GM19463 (cell line): ENCODE data around the gene CST5.
"Not testable (repeated sequence)": the region's sequence is repeated elsewhere in the genome, so short reads cannot be mapped to it uniquely, and the experiment has no call there.

Experiments used
- ATAC-seq: cut with Tn5 transposase; IDR thresholded peaks from one replicate; pipeline ENCODE4 v1.9.1; 2021; ENCODE audit warnings: mild to moderate bottlenecking, moderate library complexity; ENCODE audit not compliant: unreplicated experiment

CST5 gene, protein sequence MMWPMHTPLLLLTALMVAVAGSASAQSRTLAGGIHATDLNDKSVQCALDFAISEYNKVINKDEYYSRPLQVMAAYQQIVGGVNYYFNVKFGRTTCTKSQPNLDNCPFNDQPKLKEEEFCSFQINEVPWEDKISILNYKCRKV

DNA sequence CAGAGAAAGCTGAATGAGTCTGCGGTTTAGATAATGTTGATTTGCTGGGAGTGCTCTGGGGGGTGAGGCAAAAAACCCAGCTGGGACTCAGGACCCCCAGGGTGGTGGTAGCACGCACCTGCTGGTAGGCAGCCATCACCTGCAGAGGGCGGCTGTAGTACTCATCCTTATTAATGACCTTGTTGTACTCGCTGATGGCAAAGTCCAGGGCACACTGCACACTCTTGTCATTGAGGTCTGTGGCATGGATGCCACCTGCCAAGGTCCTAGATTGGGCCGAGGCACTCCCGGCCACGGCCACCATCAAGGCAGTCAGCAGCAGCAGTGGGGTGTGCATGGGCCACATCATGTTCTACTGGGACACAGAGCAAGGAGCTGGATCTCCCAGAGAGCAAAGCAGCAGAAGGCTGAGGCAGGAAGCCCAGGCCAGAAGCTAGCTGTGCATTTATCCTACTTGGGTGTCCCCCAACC is at the start of gene CST5:
Gene CST5 (minus strand): TSS at position 421 of the 471 bp plus-strand sequence. CDS start 72 bp downstream, at position 349.
- ATAC-seq: no peak

DNA sequence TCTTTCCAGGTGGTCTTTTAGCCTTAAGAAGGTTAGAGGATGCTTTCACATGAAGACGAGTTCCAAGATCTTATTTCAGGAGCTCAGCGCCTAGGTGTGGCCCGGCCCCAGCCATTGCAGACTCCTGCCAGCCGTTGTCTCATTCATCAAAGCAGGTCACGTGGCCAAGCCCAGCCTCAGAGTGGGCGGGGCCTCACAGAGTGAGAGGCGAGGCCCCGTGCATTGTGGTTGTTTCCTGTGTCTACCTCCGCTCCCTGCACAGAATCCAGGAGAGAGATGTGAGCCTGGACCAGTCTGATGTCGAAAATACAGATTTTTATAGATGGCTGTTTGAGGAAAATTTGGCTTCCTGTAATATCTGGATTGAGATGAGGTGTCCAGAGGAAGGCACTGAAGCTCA is 49.2 kb upstream of the CST5 start:
- no peak for ATAC-seq

DNA sequence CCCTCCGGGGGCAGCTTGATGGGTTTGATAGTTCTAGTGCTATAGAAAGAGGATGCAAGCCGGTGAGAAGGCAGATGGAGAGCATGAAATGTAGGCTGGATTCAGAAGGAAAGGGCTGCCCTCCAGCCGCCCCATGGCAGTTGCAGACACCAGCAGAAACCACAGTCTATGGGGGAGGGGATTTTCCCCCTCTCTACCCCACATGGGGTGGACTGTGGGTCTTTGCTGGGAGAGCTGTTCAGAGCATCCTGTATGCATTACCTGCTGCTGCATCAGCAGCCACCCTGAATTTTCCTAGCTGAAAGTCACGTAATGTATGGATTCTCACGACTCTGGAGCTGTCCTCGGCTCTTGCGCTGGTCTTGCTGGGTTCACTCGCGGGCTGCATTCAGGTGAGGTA is 48.8 kb upstream of the CST5 start:
- ATAC-seq: no peak

DNA sequence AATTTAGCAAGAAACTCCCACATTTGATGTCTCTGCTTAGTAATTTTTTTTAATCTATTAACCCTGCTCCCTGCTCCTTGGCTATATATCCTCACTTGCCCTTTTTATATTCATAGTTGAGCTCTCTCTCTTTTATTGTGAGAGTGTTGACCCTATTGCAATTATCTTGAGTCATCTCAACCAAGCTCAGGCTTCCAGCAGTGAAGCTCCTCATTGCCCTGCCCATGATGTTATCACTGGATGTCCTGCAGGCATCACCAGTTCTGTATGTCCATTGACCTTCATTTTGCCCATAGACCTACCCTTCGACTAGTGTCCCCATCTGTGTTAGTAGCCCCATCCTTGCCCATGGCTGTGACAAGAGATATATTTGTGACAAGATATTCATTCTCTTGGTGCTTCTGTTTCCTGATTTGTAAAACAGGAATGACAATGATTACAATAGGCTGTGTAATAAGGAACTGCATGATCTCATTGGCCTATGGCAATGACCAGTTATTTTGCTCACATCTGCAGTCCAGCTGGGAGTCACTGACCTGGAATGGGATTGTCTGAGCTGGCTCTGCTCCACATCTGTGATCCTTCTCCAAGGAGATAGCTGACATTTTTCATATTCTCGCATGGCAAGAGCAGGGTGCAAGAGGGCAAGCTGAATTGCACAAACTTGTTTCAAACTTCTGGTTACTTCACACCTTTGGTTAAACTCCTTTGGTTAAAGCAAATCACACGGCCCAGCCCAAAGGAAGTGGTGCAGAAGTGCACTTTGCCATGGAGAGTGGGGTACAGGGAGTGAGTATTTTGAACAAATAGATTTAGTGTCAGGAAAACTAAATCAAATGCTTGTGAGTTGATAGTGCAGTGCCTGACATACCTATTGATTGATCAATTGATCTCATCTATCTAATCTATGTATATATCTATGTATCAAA is 47.7 kb upstream of the CST5 start:
- ATAC-seq: no peak

DNA sequence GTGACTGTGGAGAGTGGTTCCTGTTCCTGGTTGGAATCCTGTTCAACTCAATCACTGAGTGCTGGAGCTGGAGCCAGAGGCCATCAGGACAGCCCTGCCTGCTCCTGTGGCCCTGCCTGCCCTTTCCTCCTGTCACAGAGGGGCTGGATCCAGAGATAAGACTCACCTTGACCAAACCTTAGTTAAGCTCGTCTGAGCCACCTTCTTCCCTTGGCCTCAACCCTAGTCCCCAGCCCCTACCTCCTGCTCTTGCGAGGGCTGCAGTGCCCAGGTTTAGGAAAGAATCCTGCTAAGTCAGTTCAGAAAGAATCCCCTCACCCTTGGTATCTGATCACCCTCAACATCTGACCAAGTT is 47.0 kb upstream of the CST5 start:
- ATAC-seq: no peak

DNA sequence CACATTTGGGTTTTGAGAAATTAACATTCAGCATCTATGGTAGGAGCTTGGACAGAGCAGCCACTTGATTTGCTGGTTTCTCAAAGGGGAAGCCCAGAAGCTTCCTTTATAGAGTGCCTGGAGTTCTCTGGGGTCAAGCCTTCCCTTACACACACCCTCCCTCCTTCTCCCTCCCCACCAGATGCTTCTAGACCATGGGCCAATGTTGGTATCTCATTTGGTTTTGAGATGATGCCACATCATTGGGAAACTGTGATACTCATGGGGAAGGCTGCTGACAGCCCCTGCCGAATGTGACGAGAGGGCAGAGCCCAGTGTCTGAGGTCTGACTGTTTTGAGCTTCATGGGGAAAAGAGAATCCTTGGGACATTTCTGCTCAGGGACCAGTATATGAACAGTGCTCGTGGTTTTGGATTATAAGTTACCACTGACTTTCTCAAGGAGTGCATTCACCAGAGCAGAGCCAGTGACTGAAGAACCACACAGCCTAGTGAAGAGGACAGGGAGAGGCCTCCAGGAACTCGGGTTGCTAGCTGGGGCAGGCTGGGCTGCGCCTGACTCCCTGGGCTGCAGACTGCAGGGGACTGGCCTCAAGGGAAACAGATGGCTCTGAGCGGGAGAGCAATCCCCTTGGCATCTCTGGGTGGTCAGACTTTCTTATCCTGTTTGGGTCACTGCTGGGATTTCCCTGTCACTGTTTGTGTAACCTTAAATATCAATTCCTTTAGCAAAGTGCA is 46.4 kb upstream of the CST5 start:
- ATAC-seq: no peak

DNA sequence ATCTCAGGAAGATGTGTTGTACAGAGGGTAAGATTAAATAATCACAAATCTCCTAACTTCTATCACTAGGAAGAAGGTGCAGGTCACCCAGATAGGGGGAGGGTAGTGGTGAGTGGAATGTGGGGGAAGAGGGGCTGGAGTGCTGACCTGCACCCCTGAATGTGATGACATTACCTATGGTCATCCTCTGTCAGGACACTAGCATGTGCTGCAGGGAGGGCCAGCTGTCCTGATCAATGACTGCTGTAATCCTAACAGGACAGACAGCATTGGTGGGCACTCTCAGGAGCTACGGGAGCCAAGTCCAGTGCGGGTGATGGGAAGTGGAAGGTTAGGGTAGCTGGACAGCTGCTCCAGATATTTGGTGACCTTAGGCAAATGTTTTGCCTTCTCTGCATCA is 45.2 kb upstream of the CST5 start:
- ATAC-seq: no peak

DNA sequence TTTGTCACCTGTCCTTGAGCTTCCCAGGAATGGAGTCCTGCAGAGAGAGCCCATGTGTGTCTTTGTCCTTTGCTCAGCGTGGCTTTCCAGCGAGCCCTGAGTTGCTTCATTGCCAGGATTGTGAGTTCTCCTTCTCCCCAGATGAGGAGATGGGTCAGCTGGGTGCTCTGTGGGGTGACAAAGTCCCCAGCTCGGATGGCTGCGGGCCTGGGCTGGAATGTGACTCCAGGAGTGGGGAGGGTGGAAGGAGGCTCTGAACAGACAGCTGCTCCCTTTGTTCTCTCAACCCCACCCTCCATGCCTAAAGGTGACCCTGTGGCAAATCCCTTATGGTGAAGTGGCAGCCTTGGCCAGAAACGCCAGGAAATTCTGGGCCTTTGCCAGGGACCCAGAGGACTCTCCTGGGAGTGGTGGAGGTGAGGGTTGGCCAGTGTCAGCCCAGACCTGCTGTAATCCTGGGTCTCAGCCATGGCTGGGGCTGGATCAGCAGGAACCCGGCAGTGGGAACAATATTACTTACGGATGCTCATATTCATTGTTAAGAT is 44.4 kb upstream of the CST5 start:
- ATAC-seq: no peak

DNA sequence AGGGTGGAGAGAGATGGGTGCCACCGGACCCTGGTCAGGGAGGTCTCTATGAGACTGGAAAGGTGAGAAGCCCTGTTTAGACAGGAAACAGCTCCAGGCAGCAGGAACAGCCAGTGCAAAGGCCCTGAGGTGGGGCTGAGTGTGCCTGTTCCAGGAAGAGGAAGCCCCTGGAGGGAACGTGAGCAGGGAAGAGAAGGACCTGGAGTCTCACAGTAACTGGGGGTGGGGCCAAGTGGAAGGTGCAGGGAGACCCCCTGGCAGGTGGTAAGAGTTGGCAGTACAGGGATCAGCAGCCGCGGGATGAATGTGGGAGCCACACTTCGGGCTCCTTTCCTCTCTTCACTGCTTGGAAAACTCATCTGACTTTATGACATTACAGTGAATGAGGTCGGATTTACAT is 43.8 kb upstream of the CST5 start:
- ATAC-seq: no peak

DNA sequence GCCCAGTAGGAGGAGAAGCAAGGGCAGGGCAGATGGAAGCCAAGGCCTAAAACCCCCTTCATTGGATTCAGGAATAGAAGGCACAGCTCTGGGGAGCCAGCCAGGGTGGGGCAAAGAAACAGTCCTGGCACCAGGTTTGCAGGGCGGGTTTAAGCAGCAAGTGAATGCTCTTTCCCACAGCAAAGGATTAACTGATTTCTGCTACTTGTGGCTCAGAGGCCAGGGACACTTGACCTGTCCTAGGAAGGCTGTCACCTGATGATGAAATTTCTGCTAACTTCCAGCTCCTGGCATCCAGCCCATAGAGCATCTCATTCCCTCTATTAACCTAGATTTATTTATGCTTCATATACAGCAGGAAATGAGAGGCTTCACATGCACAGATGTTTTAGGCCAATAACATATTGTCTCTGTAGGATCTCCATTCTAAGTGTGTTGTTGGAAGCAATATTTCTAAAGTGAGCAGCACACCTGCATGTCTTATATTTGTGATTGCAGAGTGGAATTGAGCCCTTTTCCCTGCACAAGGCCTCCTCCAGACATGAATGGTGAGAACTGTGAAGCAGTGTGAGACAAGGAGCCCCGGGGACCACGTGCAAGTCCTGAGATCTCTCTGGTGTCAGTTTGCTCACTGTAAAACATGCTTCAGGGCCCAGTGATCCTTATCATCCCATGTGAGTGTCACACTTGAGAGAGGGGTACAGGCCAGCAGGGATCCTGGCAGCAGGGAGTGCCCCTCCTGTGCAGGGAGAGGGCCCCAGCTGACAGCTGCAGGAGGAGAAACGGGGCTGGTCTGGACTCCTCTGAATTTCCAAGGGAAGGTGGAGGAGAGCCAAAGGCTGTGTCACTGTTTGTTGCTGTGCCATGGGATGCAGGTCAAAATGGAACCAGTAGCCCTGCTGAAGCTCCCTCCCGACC is 41.1 kb upstream of the CST5 start:
- ATAC-seq: no peak

DNA sequence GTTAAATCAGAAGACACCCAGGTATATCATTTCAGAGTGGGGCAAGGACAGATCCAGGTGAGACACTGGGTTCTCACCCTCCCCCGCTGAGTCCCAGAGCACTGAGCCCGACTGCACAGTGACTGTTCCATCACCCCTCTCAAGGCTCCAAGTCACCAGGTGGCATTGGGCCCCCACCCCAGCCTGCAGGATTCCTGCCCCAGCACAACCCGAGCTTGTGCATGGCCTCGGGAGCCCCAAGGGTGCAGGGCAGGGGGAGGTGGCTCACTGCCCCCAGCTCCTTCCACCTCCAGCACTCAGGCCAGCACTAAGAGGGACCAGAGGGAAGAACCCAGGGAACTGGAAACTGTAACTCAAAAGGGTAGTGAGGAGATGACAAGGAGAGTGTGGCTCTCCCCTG is 39.3 kb upstream of the CST5 start:
- ATAC-seq: no peak

DNA sequence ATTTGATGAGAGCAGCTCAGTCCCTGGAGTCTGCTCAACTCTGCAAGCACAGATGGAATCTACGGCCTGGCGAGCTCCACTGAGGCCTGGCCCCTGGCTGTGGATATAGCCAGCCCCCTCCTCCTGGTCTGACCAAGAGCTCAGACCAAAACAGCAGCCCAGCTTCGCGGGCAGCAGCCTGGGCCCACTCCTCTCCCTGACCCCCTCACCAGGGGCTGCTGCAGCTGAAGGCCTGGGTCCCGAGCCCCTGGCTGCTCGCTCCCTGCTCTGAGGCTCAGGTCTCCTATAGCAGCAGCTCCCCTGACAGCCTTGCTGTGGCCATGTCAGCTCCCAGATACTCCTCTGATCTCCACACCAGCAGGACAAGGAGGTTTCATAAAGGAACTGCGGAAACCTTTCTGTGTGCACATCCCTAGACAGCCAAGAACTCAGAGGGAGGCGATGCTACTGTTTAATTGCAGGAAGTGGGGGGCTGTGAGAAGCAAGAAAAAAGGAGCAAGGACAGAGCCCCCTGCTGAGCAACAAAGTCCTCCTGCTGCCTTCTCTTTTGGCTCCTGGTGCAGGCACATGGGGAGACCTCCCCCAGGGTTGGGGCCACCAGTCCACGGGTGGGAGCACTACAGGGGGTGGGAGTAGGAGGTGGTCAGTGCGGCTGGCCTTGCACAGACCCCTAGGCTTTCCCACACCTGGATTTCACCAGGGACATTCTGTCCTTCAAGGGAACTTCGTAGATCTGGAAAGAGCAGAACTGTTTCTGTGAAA is 38.7 kb upstream of the CST5 start:
- ATAC-seq: no peak

DNA sequence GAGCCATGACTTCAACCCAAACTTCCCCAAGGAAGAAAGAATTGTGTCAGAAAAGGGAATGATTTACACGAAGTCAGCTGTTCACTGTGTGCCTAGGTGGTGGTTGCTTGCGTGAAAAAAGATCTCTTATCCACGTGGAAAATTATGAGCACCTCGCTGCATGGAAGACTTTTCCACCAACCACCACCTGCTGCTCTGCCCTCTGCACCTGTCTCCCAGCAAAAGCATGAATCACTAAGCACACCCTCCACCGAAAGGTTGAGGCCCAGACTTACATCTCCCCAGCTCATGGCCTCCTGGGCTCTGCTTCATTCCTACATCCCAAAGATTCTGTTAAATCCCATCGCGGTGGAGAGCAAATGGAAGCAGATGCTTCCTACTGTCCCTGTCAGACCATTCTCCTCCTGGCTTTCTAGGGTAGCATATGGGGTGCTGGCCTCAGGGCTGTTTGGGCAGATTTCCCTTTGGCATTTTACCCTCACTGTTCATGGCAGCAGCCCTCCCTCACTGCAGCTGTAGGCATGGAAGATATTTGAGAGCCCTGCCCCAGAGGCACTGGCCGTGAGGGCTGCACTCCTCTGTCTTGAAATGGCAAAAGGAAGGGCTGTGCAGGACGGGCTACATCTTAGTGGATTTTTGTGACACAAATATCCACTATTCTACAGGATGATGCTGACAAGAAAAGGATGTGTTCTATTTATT is 37.6 kb upstream of the CST5 start:
- ATAC-seq: no peak

DNA sequence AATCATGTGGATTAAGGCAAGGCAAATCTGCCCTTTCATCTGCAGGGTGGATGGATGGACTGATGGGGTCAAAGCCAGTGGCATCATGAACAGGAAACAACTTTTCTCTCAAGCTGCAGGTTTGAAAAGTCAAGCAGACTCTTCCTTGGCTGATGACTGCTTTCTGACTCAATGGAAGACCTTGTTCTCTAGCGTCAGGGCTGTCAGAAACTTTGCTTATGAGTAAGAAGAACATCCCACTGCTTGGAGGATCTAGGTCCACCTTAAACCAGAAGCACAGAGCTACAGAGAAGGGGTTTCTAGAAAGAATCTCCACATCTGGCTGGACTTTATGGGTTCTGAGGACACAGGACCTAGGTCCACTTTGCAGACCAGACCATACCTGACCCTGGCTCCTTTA is 36.3 kb upstream of the CST5 start:
- no peak for ATAC-seq

DNA sequence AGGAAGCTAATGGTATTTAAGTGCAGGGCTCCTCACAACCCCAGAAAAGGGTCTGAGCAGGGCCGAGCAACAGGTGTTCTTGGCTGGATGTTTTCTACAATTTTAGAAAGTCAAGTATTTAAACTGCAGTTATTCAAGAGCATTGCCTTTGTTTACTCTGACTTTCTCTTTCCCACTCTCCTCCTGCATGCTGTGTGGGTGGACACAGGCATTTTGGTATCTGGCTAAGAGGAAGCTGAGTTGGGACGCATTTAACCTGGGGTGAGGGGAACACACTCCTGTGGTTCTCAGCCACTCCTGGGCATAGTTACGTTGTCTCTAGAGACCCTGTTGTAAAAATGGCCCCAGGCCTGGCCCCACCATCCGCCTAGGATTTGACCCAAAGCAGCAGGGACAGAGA is 34.9 kb upstream of the CST5 start:
- not testable (repeated sequence) for ATAC-seq

DNA sequence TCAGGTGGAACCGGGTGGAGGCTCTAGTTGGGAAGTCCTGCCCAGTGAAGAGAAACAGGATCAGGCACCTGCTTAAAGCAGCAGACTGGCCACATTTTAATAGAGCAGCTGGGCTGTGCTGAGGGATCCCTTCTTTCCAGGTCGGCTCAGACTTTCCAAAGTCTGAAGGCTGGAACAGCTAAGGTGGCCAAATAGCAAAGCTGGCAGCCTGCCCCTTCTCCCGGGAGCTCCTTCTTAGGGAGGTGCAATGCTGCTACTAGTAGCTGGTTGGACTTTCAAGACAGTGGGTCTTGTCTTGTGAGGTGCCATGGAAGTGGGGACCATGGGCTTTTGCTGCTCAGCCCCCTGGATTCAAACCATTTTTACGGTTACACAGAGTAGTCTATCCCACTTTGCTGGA is 30.7 kb upstream of the CST5 start:
- no peak for ATAC-seq

DNA sequence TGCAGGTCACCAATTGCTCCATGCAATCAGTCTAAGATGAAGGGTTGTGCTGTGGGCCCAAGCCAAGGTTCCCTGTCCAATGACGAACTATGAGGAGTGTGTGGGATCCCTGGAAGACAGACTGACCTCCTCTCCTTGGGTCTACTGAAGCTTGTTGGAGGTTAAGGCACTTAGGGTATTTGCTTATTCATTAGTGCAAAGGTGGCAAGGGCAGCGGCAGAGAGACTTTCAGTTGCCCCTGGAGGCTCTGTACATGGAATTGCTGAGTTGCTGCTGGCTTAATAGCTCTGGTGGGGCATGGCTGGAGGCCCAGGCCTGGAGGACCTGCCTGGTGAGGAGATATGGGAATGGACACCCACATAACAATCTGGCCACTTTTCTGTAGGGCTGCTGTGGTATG is 29.8 kb upstream of the CST5 start:
- ATAC-seq: no peak

DNA sequence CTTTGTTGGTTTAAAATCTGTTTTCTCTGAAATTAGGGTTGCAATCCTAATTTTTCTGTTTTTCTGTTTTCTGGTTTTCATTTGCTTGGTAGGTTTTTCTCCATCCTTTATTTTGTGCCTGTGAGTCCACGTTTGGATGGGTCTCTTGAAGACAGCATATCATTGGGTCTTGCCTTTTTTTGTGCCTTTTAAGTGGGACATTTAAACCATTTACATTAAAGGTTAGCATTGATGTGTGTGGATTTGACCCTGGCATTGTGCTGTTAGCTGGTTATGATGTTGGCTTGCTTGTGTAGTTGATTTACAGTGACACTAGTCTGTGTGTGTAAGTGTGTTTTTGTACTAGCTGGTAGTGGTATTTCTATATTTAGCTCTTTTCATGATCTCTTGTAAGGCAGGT is 28.0 kb upstream of the CST5 start:
- ATAC-seq: no peak

DNA sequence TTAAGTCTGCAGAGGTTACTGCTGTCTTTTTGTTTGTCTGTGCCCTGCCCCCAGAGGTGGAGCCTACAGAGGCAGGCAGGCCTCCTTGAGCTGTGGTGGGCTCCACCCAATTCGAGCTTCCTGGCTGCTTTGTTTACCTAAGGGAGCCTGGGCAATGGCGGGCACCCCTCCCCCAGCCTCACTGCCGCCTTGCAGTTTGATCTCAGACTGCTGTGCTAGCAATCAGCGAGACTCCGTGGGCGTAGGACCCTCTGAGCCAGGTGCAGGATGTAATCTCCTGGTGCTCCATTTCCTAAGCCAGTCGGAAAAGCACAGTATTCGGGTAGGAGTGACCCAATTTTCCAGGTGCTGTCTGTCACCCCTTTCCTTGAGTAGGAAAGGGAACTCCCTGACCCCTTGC is 22.8 kb upstream of the CST5 start:
- not testable (repeated sequence) for ATAC-seq
